Activated naive CD8-positive, alpha-beta T cell (primary cell): ENCODE results near the gene FUCA2.
"Not testable (repeated sequence)": the region's sequence is repeated elsewhere in the genome, so short reads cannot be mapped to it uniquely, and the experiment has no call there.

Source experiments
- H3K27ac Mint-ChIP-seq: one replicate; pipeline ENCODE4 v1.8.0; 2021; ENCODE audit warnings: mixed read lengths
- H3K27me3 Mint-ChIP-seq: one replicate; pipeline ENCODE4 v1.8.0; 2021; ENCODE audit warnings: mixed read lengths
- H3K36me3 Mint-ChIP-seq: one replicate; pipeline ENCODE4 v1.8.0; 2021; ENCODE audit warnings: mixed read lengths
- H3K4me1 Mint-ChIP-seq: one replicate; pipeline ENCODE4 v1.8.0; 2021; ENCODE audit warnings: low read depth, mixed read lengths
- H3K4me3 Mint-ChIP-seq: one replicate; pipeline ENCODE4 v1.8.0; 2021; ENCODE audit warnings: mild to moderate bottlenecking, mixed read lengths
- H3K9me3 Mint-ChIP-seq: one replicate; pipeline ENCODE4 v1.8.0; 2021; ENCODE audit warnings: low read depth, mixed read lengths

FUCA2 gene

GRCh38 chr6:143490775-143491174 lies 20.7 kb downstream of the FUCA2 start:
- Mint-ChIP-seq H3K4me3 (no peak overlapping the region), H3K27me3 (no peaks in the 10 kb centered on the region), H3K27ac (no peak overlapping the region), H3K4me1 (no peaks in the 10 kb centered on the region), H3K36me3 (peaks cover 5% of the 10 kb centered on the region), H3K9me3 (no peaks in the 10 kb centered on the region)

GRCh38 chr6:143490244-143490643 lies 21.3 kb downstream of the FUCA2 start:
- H3K4me1 Mint-ChIP-seq: no peaks in the 10 kb centered on the region
- peaks cover 5% of the 10 kb centered on the region for H3K36me3 Mint-ChIP-seq
- H3K27me3 Mint-ChIP-seq: no peaks in the 10 kb centered on the region
- H3K27ac Mint-ChIP-seq: no peak overlapping the region
- H3K4me3 Mint-ChIP-seq: no peak overlapping the region
- H3K9me3 Mint-ChIP-seq: no peaks in the 10 kb centered on the region

GRCh38 chr6:143486752-143487151 lies 24.8 kb downstream of the FUCA2 start:
- Mint-ChIP-seq H3K27ac (no peak overlapping the region), H3K4me3 (no peak overlapping the region), H3K9me3 (no peaks in the 10 kb centered on the region), H3K27me3 (no peaks in the 10 kb centered on the region), H3K36me3 (peaks cover 11% of the 10 kb centered on the region), H3K4me1 (no peaks in the 10 kb centered on the region)

GRCh38 chr6:143485967-143486366 lies 25.6 kb downstream of the FUCA2 start:
- peaks cover 11% of the 10 kb centered on the region for H3K36me3 Mint-ChIP-seq
- no peaks in the 10 kb centered on the region for H3K4me1 Mint-ChIP-seq
- H3K9me3 Mint-ChIP-seq: no peaks in the 10 kb centered on the region
- no peak overlapping the region for H3K4me3 Mint-ChIP-seq
- no peak overlapping the region for H3K27ac Mint-ChIP-seq
- no peaks in the 10 kb centered on the region for H3K27me3 Mint-ChIP-seq

- no peak overlapping the region for H3K4me3 Mint-ChIP-seq
- no peak overlapping the region for H3K27ac Mint-ChIP-seq
- peaks cover 11% of the 10 kb centered on the region for H3K36me3 Mint-ChIP-seq
- H3K4me1 Mint-ChIP-seq: no peaks in the 10 kb centered on the region
- H3K9me3 Mint-ChIP-seq: no peaks in the 10 kb centered on the region
- no peaks in the 10 kb centered on the region for H3K27me3 Mint-ChIP-seq
Observed at GRCh38 chr6:143482593-143482992, 28.9 kb downstream of the FUCA2 start.

- no peak overlapping the region for H3K27ac Mint-ChIP-seq
- peaks cover 33% of the 10 kb centered on the region for H3K36me3 Mint-ChIP-seq
- H3K4me1 Mint-ChIP-seq: no peaks in the 10 kb centered on the region
- no peak overlapping the region for H3K4me3 Mint-ChIP-seq
- no peaks in the 10 kb centered on the region for H3K27me3 Mint-ChIP-seq
- no peaks in the 10 kb centered on the region for H3K9me3 Mint-ChIP-seq
Observed at GRCh38 chr6:143478479-143479062, 32.9 kb downstream of the FUCA2 start.

- Mint-ChIP-seq H3K27me3 (no peaks in the 10 kb centered on the region), H3K27ac (no peak overlapping the region), H3K36me3 (peaks cover 41% of the 10 kb centered on the region)
Observed at GRCh38 chr6:143476545-143476944, 35.0 kb downstream of the FUCA2 start.

GRCh38 chr6:143471822-143472221 lies 39.7 kb downstream of the FUCA2 start:
- no peaks in the 10 kb centered on the region for H3K4me1 Mint-ChIP-seq
- H3K36me3 Mint-ChIP-seq: peaks cover 44% of the 10 kb centered on the region
- H3K27ac Mint-ChIP-seq: no peak overlapping the region
- no peaks in the 10 kb centered on the region for H3K27me3 Mint-ChIP-seq
- no peak overlapping the region for H3K4me3 Mint-ChIP-seq
- H3K9me3 Mint-ChIP-seq: no peaks in the 10 kb centered on the region

More at GRCh38 chr6:143476545-143476944, 35.0 kb downstream of the FUCA2 start:
- Mint-ChIP-seq H3K9me3 (no peaks in the 10 kb centered on the region), H3K4me1 (no peaks in the 10 kb centered on the region), H3K4me3 (no peak overlapping the region)

GRCh38 chr6:143468823-143469222 lies 42.7 kb downstream of the FUCA2 start:
- not testable (repeated sequence) for H3K27me3 Mint-ChIP-seq, H3K4me3 Mint-ChIP-seq, H3K9me3 Mint-ChIP-seq, H3K4me1 Mint-ChIP-seq, H3K27ac Mint-ChIP-seq
- peaks cover 27% of the 10 kb centered on the region for H3K36me3 Mint-ChIP-seq

GRCh38 chr6:143468026-143468425 lies 43.5 kb downstream of the FUCA2 start:
- peaks cover 23% of the 10 kb centered on the region for H3K36me3 Mint-ChIP-seq
- no peak overlapping the region for H3K4me3 Mint-ChIP-seq
- H3K27me3 Mint-ChIP-seq: no peaks in the 10 kb centered on the region
- no peaks in the 10 kb centered on the region for H3K9me3 Mint-ChIP-seq
- no peak overlapping the region for H3K27ac Mint-ChIP-seq
- H3K4me1 Mint-ChIP-seq: peaks cover 2% of the 10 kb centered on the region

- Mint-ChIP-seq H3K4me3 (no peak overlapping the region), H3K4me1 (peaks cover 3% of the 10 kb centered on the region), H3K9me3 (no peaks in the 10 kb centered on the region), H3K27ac (no peak overlapping the region), H3K36me3 (peaks cover 22% of the 10 kb centered on the region), H3K27me3 (no peaks in the 10 kb centered on the region)
Observed at GRCh38 chr6:143465546-143465945, 46.0 kb downstream of the FUCA2 start.

- H3K9me3 Mint-ChIP-seq: no peaks in the 10 kb centered on the region
- H3K36me3 Mint-ChIP-seq: peaks cover 17% of the 10 kb centered on the region
- no peak overlapping the region for H3K27ac Mint-ChIP-seq
- H3K27me3 Mint-ChIP-seq: no peaks in the 10 kb centered on the region
- peaks cover 33% of the 10 kb centered on the region for H3K4me1 Mint-ChIP-seq
- H3K4me3 Mint-ChIP-seq: no peak overlapping the region
Observed at GRCh38 chr6:143457563-143458359, 53.8 kb downstream of the FUCA2 start.

- Mint-ChIP-seq H3K27ac (peak overlapping the region; percentile 100), H3K4me1 (peaks cover 60% of the 10 kb centered on the region), H3K4me3 (peak overlapping the region; percentile 97), H3K36me3 (peaks cover 8% of the 10 kb centered on the region), H3K27me3 (no peaks in the 10 kb centered on the region), H3K9me3 (no peaks in the 10 kb centered on the region)
Observed at GRCh38 chr6:143451531-143451930, 60.0 kb downstream of the FUCA2 start.

GRCh38 chr6:143450453-143451371 lies 60.8 kb downstream of the FUCA2 start, which contains the start of the genes ADAT2 and PEX3:
ADAT2 (minus strand) TSS chr6:143450695; CDS start chr6:143450658, 37 bp downstream.
PEX3 (plus strand) TSS chr6:143450805; CDS start chr6:143451043, 238 bp downstream.
- H3K4me3 Mint-ChIP-seq: peak within 1 kb of the TSS; percentile 97
- H3K27me3 Mint-ChIP-seq: no peaks in the 10 kb centered on the region
- no peaks in the 10 kb centered on the region for H3K9me3 Mint-ChIP-seq
- peaks cover 8% of the 10 kb centered on the region for H3K36me3 Mint-ChIP-seq
- peak within 1 kb of the TSS; percentile 100 for H3K27ac Mint-ChIP-seq
- H3K4me1 Mint-ChIP-seq: peaks cover 54% of the 10 kb centered on the region
